Glutamatergic neuron (in vitro differentiated cells): ENCODE measurements around the gene TIGD2. TPM values are rescaled to one million over a fixed set of nuclear protein-coding genes. Genes with fewer than 3 reads are reported as not detected.

Experiments
- DNase-seq: peaks from one replicate; pipeline ENCODE4 v3.0.0; 2022
- H3K27ac Mint-ChIP-seq: one replicate; pipeline ENCODE4 v1.8.0; 2020; ENCODE audit warnings: mild to moderate bottlenecking, mixed read lengths, inconsistent platforms; ENCODE audit not compliant: unreplicated experiment
- H3K27me3 Mint-ChIP-seq: one replicate; pipeline ENCODE4 v1.8.0; 2020; ENCODE audit warnings: mild to moderate bottlenecking, moderate library complexity, mixed read lengths, inconsistent platforms; ENCODE audit not compliant: unreplicated experiment
- H3K36me3 Mint-ChIP-seq: one replicate; pipeline ENCODE4 v1.8.0; 2020; ENCODE audit warnings: mild to moderate bottlenecking, mixed read lengths, inconsistent platforms; ENCODE audit not compliant: unreplicated experiment
- H3K4me1 Mint-ChIP-seq: one replicate; pipeline ENCODE4 v1.8.0; 2020; ENCODE audit warnings: mild to moderate bottlenecking, low read depth, mixed read lengths, inconsistent platforms; ENCODE audit not compliant: unreplicated experiment
- H3K4me3 Mint-ChIP-seq: one replicate; pipeline ENCODE4 v1.8.0; 2020; ENCODE audit warnings: mild to moderate bottlenecking, mixed read lengths, inconsistent platforms; ENCODE audit not compliant: unreplicated experiment
- H3K9me3 Mint-ChIP-seq: one replicate; pipeline ENCODE4 v1.8.0; 2020; ENCODE audit warnings: mild to moderate bottlenecking, moderate library complexity, mixed read lengths, inconsistent platforms; ENCODE audit not compliant: unreplicated experiment
- total RNA-seq: library from RNA; stranded (reverse); fragmentation: NEBNext Ultra II Directional; extraction: Animal tissue kit (Norgen Biotek cat#: 25700); gene quantifications from one replicate; pipeline ENCODE4 v1.2.1, GENCODE V29; 2021; ENCODE audit not compliant: unreplicated experiment
- TF ChIP-seq, protein P1 (sequence below): fragments of 200-600 bp; sonication (generic); IDR thresholded peaks from one replicate; pipeline ENCODE4 v1.5.0; 2021; ENCODE audit not compliant: partially characterized antibody, unreplicated experiment

The TIGD2 gene
- total RNA-seq, 1 donor from 2014 or later, result 18.4 TPM

DNA sequence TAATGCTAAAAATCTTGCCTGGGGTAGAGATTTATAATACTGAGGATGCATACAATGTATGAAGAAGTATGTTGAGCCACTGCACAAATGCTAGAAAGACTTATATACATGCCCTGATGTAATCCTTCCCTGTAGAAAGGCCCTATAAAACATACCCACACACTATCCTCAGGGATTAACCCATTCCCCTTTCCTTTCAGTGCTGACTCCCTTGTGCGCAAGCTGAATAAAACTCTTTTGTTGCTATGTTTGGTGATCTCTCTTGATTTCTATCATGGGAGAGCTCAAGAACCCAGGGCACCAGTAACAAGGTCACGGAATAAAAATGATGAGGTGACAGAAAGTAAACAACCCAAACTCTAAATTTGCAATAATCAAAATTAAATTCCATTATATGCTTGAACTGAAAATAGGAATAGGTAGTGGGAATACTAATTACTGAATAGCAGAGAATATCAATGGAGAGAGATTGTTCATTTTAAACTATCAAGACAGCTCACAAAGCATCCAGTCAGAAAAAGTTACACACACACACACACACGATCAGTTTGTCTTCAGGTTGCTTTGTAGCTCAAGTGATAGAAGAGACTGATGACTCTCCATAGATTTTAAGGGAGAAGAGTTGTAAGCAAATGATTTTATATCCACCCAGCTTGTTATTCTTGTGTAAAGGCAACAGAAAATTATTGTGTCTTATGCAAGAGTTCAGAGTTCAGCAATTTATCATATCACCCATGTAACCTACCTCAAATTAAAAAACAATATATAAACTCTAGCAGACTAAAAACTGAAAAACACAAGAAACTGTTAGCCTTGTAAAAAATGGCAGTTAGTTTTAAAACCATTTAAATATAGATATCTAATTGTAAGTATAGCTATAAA is 14.8 kb downstream of the TIGD2 start:
- TF ChIP-seq, protein P1, sequence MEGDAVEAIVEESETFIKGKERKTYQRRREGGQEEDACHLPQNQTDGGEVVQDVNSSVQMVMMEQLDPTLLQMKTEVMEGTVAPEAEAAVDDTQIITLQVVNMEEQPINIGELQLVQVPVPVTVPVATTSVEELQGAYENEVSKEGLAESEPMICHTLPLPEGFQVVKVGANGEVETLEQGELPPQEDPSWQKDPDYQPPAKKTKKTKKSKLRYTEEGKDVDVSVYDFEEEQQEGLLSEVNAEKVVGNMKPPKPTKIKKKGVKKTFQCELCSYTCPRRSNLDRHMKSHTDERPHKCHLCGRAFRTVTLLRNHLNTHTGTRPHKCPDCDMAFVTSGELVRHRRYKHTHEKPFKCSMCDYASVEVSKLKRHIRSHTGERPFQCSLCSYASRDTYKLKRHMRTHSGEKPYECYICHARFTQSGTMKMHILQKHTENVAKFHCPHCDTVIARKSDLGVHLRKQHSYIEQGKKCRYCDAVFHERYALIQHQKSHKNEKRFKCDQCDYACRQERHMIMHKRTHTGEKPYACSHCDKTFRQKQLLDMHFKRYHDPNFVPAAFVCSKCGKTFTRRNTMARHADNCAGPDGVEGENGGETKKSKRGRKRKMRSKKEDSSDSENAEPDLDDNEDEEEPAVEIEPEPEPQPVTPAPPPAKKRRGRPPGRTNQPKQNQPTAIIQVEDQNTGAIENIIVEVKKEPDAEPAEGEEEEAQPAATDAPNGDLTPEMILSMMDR, result no peak
- H3K36me3 Mint-ChIP-seq, result no peaks in the 10 kb centered on the region
- no peaks in the 10 kb centered on the region for H3K27me3 Mint-ChIP-seq
- H3K4me1 Mint-ChIP-seq, result peaks cover 2% of the 10 kb centered on the region
- no peak for DNase-seq
- no peaks in the 10 kb centered on the region for H3K9me3 Mint-ChIP-seq
- H3K27ac Mint-ChIP-seq, result no peak overlapping the region
- no peak overlapping the region for H3K4me3 Mint-ChIP-seq

DNA sequence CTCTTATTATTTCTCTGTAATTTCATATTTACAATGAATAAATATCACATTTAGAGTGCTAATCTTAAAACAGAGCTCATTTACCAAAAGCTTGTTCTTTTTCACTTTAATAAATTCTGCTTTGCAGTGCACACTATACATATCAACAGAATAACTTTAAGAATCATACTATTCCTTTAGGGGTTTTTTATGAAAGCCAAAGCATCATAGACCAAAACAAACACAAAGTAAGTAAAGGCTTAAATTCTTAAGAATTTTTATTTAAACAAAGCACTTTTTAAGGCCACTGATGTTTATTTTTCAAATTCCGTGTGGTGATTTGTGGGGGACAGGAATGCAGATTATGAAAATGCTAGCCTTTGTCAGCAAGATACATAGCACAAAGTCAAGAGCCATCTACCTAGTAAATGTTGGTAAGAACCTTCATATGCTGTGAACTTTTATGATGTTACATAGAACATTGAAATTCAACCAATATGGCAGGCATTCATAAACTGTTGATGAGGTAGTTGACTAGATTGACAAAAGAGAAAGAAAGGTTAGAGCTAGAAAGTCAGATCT is 17.8 kb downstream of the TIGD2 start:
- no peaks in the 10 kb centered on the region for H3K9me3 Mint-ChIP-seq
- H3K4me1 Mint-ChIP-seq, result no peaks in the 10 kb centered on the region
- H3K27ac Mint-ChIP-seq, result no peak overlapping the region
- no peak overlapping the region for H3K4me3 Mint-ChIP-seq
- TF ChIP-seq, protein P1, result no peak
- no peaks in the 10 kb centered on the region for H3K27me3 Mint-ChIP-seq
- H3K36me3 Mint-ChIP-seq, result no peaks in the 10 kb centered on the region
- DNase-seq, result no peak

DNA sequence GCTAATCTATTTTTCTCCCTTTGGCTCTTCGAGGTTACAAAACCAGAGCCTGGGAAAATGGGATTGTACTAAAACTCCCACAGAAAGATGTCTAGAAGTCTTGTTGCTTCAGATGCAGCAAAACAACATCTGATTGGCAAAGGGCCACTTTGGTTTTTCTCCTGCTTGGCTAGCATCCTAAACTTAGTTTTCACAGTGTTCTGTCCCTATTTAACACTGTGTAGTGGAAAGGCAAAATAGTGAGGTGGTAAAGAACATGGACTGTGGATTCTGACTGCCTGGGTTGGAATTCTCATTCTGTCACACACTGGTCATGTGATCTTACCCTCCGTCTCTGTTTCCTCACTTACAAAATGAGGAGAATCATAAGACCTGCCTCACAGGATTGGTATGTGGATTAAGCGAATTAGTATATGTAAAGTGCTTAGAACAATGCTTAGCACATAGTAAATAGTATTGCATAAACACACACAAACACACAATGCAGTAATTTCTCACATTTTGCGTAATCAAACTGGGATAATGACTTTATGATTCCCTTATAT is 23.5 kb downstream of the TIGD2 start:
- Mint-ChIP-seq H3K27ac (no peak overlapping the region), H3K36me3 (no peaks in the 10 kb centered on the region), H3K9me3 (no peaks in the 10 kb centered on the region), H3K4me1 (no peaks in the 10 kb centered on the region), H3K27me3 (no peaks in the 10 kb centered on the region), H3K4me3 (no peak overlapping the region)
- no peak for DNase-seq
- TF ChIP-seq, protein P1, result no peak

DNA sequence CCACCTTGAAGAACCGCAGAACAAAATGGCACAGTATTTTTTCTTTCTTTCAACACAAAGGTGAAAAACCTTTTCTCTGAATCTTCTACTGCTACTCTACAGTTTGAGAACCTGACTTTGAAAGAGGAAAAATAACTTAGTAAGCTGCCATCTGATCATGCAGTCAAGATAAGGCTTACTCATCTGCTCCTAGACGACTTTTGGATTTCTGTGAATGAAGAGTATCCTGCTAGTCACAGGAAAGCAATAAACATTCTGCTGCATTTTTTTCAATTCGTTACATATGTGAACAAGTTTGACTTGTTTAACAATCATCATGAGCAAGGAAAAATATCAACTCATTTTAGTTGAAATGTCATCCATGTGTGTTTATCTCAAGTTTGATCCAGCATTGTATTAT is 25.2 kb downstream of the TIGD2 start:
- DNase-seq, result no peak

More for the DNA sequence above, 25.2 kb downstream of the TIGD2 start:
- no peaks in the 10 kb centered on the region for H3K36me3 Mint-ChIP-seq
- TF ChIP-seq, protein P1, result no peak
- peaks cover 10% of the 10 kb centered on the region for H3K4me1 Mint-ChIP-seq
- no peaks in the 10 kb centered on the region for H3K9me3 Mint-ChIP-seq
- H3K4me3 Mint-ChIP-seq, result no peak overlapping the region
- H3K27me3 Mint-ChIP-seq, result no peaks in the 10 kb centered on the region
- no peak overlapping the region for H3K27ac Mint-ChIP-seq
